ENCODE data around the gene PIEZO2.

DNA sequence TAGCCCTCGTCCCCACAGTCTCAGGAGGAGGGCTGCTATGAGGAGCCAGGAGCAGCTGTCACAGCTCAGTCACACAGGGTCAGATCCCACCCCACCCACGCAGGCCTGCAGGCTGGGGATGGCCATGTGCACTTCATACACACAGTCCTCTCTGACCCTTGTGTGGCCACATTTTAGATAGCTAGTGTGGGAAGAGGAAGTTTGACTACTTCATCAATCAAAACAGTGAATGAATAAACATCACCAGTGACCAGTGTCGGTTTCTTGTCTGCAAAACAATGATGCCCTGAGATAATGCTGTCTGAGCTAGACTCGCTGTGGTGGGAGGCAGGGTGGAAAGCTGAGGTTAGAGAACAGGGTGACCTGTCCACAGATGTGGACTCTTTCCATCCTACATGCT, 107.1 kb downstream of the PIEZO2 start:
- TF ChIP-seq CTCF (IDR thresholded peaks at IDR 0.05), result no peak
- no peak for TF ChIP-seq EZH2 (IDR thresholded peaks at IDR 0.05; ENCODE audit: borderline replicate concordance, insufficient read depth, low read depth, low read length, poor library complexity, severe bottlenecking)

Data from B cell (primary cell).